HG03432 (cell line): ENCODE results near the gene NT5E.
"Not testable (repeated sequence)": the region's sequence is repeated elsewhere in the genome, so short reads cannot be mapped to it uniquely, and the experiment has no call there.

Experiments
- ATAC-seq: cut with Tn5 transposase; IDR thresholded peaks from one replicate; pipeline ENCODE4 v1.9.1; 2021; ENCODE audit warnings: mild to moderate bottlenecking, moderate library complexity; ENCODE audit not compliant: unreplicated experiment

NT5E gene

GRCh38 chr6:85484948-85485347 lies 35.1 kb downstream of the NT5E start:
- no peak for ATAC-seq

DNA sequence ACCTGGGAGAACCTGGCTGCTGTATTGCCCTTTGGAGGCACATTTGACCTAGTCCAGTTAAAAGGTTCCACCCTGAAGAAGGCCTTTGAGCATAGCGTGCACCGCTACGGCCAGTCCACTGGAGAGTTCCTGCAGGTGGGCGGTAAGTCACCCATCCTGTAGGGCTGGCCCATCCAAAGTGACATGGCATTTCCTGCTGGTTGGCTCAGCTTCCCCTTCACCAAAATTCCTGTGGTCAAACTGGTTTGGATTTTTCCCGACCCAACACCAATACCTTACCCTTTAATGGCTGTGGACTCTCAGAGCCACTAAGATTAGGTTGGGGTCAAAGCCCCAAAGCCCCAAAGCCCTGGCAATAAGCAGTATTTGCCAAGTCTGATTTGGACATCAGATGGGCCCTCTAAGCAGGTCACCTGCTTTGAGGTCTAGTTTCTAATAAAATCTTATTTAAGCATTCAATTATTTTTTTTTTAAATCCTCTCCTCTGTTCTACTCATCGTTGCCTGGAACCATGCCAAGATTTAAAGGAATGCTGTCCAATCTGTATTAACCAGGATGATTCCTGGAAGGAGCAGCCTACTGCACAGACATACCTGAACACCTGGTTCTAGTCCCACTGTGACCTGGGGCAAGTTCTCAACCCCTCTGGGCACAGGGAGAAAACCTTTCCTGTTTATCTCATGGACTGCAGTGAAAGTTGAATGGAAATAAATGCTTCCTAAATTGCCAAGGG lies 40.8 kb downstream of the NT5E start:
- ATAC-seq = no peak

GRCh38 chr6:85493389-85493788 lies 43.5 kb downstream of the NT5E start:
- ATAC-seq = no peak

- ATAC-seq = no peak
Observed at GRCh38 chr6:85494547-85495536, 45.0 kb downstream of the NT5E start.

GRCh38 chr6:85496009-85496579 lies 46.2 kb downstream of the NT5E start:
- ATAC-seq = no peak

GRCh38 chr6:85496856-85497255 lies 47.0 kb downstream of the NT5E start:
- no peak for ATAC-seq

GRCh38 chr6:85498596-85499258 lies 48.8 kb downstream of the NT5E start:
- ATAC-seq = no peak

DNA sequence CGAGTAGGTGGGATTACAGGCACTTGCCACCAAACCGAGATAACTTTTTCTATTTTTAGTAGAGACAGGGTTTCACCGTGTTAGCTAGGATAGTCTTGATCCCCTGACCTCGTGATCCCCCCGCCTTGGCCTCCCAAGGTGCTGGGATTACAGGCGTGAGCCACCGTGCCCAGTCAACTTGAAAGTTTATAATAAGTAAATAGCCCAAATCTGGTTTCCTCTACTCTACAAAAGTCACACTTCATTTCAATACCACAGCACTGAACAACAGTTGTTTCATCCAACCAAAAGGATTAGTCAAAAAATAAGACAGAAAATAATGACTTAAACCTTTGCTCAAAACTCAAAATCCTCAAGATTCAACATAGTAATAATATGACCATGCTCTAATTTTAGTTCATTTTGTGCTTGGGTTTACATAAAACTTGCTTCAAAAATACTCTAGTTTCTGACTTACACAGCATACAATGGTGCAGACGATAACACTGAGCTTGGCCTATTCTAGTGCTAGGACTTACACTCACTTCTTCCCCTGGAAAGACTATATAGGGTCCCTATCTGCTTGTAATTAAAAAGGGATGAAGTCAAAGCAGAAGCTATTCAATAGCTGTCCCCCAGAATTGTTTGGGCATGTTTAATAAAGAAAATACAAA lies 56.7 kb downstream of the NT5E start:
- ATAC-seq = no peak

DNA sequence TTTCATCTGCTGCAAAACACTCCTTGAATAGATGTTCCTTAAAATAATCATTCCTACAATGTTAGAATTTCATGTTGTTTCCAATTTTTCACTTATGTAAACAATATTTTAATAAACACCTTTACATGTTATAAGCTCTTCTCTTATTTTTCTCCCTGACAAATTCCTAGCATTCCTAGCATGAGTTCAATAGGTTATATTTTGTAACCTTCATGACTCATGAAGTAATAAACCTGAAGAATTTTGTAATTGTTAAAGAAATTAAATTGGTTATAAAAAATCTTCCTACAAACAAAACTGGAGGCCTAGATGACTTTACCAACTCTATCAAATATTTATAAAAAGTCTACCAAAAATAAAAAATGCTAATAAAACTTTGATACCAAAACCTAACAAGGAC lies 66.3 kb downstream of the NT5E start:
- no peak for ATAC-seq

DNA sequence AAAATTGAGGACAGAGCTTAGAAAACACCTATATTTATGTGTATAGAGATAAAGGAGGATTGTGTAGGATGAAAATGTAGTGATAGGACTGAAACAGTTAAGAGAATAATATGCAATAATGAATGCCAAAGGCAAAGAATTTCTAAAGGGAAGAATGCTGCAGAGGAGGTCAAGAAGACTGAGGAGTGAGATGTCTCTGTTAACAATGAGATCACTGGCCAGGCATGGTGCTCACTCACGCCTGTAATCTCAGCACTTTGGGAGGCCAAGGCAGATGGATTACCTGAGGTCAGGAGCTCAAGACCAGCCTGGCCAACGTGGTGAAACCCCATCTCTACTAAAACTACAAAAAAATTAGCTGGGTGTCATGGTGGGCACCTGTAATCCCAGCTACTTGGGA lies 74.4 kb downstream of the NT5E start:
- ATAC-seq = not testable (repeated sequence)

DNA sequence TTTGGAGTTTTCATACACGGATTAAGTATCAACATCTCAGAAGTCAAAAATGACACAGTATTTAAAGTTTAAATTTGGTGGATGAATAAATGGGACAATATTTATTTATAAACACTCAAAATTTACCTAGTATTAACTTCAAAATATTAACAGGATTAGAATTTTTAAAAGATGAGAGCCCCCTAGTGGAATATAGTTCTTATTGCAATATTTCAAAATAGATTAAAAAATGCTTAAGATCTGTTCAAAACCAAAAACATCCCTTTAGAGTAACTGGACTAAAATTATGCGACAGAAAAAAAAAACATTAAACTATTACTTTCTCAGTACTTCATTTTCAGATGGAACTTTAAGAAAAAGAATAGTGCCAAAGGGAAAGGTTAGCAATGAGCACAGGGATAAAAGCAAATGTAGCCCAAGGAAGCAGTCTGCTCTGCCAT lies 87.2 kb downstream of the NT5E start:
- ATAC-seq = no peak

DNA sequence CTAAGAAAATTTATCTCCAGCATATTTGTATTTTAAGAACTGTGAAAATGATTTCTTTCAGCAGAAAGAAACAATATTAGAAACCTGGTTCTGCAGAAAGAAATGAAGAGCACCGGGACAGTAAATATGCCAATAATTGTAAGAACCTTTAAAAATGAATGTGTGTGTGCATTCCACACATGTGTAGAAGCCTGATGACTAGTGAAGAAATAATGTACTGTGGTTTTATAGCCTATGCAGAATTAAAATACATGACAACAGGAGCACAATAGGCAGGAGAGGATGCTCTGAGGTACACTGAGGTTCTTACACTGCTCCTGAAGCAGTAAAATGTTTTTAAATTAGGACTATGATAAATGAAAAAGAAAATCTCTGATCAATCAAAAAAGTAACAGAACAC lies 94.9 kb downstream of the NT5E start:
- no peak for ATAC-seq
